Mucosa of stomach (tissue), 1 donor: ENCODE data around the gene DPYSL3.

Experiments
- H3K27me3 ChIP-seq: one replicate; pipeline ENCODE4 v1.7.0; 2013; ENCODE audit warnings: mild to moderate bottlenecking, low read length; ENCODE audit not compliant: control insufficient read depth, insufficient read depth
- H3K36me3 ChIP-seq: one replicate; pipeline ENCODE4 v1.7.0; 2013; ENCODE audit warnings: low read length; ENCODE audit not compliant: control insufficient read depth, insufficient read depth
- H3K4me1 ChIP-seq: one replicate; pipeline ENCODE4 v1.7.0; 2013; ENCODE audit warnings: mild to moderate bottlenecking, low read length; ENCODE audit not compliant: control insufficient read depth, insufficient read depth
- H3K4me3 ChIP-seq: one replicate; pipeline ENCODE4 v1.7.0; 2013; ENCODE audit warnings: low read length
- H3K9ac ChIP-seq: one replicate; pipeline ENCODE4 v1.7.0; 2013; ENCODE audit warnings: mild to moderate bottlenecking, low read length, moderate library complexity
- H3K9me3 ChIP-seq: one replicate; pipeline ENCODE4 v1.7.0; 2013; ENCODE audit warnings: mild to moderate bottlenecking, low read length, moderate library complexity; ENCODE audit not compliant: control insufficient read depth
- donor health status: Pancreatic carcinoma.

DPYSL3 gene

GRCh38 chr5:147340941-147341340 lies 168.9 kb downstream of the DPYSL3 start:
- Histone ChIP-seq H3K4me3 (no peak overlapping the region), H3K36me3 (no peaks in the 10 kb centered on the region), H3K27me3 (no peaks in the 10 kb centered on the region), H3K4me1 (no peaks in the 10 kb centered on the region), H3K9me3 (no peaks in the 10 kb centered on the region), H3K9ac (no peak overlapping the region)
